Measurements from ENCODE around the gene JAML. TPM values are rescaled to one million over a fixed set of nuclear protein-coding genes. Genes with fewer than 3 reads are reported as not detected.

The JAML gene
- total and polyA plus RNA-seq, 2 of the 13 experiments (the other 11 are each of a cell fraction or from before 2014, with no cell fraction given): 2.0 to 3.3 TPM

DNA sequence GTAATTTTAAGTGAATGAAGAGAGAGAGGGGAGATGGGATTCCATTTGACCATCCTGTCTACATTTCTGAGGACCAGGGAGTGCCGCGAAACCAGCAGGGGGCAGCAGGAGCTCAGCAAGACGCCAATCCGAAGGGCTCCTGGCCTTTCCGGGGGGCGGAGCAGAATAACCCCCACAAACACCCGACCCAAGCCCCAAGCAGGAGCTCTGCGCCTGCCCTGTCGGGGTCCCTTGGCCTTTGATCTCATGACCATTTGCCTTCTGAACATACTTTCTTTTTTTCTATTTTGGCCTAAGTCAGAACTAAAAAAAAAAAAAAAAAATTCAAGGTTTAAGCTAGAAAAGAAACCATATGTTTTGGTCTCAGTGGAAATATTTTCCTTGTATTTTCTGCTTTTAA is 26.4 kb downstream of the JAML start (continued):
- TF ChIP-seq, protein P1, sequence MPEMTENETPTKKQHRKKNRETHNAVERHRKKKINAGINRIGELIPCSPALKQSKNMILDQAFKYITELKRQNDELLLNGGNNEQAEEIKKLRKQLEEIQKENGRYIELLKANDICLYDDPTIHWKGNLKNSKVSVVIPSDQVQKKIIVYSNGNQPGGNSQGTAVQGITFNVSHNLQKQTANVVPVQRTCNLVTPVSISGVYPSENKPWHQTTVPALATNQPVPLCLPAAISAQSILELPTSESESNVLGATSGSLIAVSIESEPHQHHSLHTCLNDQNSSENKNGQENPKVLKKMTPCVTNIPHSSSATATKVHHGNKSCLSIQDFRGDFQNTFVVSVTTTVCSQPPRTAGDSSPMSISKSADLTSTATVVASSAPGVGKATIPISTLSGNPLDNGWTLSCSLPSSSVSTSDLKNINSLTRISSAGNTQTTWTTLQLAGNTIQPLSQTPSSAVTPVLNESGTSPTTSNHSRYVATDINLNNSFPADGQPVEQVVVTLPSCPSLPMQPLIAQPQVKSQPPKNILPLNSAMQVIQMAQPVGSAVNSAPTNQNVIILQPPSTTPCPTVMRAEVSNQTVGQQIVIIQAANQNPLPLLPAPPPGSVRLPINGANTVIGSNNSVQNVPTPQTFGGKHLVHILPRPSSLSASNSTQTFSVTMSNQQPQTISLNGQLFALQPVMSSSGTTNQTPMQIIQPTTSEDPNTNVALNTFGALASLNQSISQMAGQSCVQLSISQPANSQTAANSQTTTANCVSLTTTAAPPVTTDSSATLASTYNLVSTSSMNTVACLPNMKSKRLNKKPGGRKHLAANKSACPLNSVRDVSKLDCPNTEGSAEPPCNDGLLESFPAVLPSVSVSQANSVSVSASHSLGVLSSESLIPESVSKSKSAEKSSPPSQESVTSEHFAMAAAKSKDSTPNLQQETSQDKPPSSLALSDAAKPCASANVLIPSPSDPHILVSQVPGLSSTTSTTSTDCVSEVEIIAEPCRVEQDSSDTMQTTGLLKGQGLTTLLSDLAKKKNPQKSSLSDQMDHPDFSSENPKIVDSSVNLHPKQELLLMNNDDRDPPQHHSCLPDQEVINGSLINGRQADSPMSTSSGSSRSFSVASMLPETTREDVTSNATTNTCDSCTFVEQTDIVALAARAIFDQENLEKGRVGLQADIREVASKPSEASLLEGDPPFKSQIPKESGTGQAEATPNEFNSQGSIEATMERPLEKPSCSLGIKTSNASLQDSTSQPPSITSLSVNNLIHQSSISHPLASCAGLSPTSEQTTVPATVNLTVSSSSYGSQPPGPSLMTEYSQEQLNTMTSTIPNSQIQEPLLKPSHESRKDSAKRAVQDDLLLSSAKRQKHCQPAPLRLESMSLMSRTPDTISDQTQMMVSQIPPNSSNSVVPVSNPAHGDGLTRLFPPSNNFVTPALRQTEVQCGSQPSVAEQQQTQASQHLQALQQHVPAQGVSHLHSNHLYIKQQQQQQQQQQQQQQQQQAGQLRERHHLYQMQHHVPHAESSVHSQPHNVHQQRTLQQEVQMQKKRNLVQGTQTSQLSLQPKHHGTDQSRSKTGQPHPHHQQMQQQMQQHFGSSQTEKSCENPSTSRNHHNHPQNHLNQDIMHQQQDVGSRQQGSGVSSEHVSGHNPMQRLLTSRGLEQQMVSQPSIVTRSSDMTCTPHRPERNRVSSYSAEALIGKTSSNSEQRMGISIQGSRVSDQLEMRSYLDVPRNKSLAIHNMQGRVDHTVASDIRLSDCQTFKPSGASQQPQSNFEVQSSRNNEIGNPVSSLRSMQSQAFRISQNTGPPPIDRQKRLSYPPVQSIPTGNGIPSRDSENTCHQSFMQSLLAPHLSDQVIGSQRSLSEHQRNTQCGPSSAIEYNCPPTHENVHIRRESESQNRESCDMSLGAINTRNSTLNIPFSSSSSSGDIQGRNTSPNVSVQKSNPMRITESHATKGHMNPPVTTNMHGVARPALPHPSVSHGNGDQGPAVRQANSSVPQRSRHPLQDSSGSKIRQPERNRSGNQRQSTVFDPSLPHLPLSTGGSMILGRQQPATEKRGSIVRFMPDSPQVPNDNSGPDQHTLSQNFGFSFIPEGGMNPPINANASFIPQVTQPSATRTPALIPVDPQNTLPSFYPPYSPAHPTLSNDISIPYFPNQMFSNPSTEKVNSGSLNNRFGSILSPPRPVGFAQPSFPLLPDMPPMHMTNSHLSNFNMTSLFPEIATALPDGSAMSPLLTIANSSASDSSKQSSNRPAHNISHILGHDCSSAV (CRISPR knock-in tag; IDR thresholded peaks at IDR 0.05; ENCODE audit: borderline replicate concordance): no peak
- TF ChIP-seq, protein P2, sequence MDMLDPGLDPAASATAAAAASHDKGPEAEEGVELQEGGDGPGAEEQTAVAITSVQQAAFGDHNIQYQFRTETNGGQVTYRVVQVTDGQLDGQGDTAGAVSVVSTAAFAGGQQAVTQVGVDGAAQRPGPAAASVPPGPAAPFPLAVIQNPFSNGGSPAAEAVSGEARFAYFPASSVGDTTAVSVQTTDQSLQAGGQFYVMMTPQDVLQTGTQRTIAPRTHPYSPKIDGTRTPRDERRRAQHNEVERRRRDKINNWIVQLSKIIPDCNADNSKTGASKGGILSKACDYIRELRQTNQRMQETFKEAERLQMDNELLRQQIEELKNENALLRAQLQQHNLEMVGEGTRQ (IDR thresholded peaks at IDR 0.05; ENCODE audit: low read depth, low read length): no peak
- TF ChIP-seq, protein P2 (CRISPR knock-in tag; IDR thresholded peaks at IDR 0.05; ENCODE audit: borderline replicate concordance): no peak
- TF ChIP-seq, protein P3, sequence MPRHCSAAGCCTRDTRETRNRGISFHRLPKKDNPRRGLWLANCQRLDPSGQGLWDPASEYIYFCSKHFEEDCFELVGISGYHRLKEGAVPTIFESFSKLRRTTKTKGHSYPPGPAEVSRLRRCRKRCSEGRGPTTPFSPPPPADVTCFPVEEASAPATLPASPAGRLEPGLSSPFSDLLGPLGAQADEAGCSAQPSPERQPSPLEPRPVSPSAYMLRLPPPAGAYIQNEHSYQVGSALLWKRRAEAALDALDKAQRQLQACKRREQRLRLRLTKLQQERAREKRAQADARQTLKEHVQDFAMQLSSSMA (CRISPR knock-in tag; IDR thresholded peaks at IDR 0.05): no peak
- TF ChIP-seq, protein P4, sequence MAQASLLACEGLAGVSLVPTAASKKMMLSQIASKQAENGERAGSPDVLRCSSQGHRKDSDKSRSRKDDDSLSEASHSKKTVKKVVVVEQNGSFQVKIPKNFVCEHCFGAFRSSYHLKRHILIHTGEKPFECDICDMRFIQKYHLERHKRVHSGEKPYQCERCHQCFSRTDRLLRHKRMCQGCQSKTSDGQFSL (CRISPR knock-in tag; IDR thresholded peaks at IDR 0.05): peak; percentile 66; the same call in 1 of the 2 replicates
- no peak for TF ChIP-seq SMAD3 (CRISPR knock-in tag; IDR thresholded peaks at IDR 0.05)
- TF ChIP-seq TBL1XR1 (IDR thresholded peaks at IDR 0.05; ENCODE audit: borderline replicate concordance, low read length, partially characterized antibody): no peak
- TF ChIP-seq, protein P5, sequence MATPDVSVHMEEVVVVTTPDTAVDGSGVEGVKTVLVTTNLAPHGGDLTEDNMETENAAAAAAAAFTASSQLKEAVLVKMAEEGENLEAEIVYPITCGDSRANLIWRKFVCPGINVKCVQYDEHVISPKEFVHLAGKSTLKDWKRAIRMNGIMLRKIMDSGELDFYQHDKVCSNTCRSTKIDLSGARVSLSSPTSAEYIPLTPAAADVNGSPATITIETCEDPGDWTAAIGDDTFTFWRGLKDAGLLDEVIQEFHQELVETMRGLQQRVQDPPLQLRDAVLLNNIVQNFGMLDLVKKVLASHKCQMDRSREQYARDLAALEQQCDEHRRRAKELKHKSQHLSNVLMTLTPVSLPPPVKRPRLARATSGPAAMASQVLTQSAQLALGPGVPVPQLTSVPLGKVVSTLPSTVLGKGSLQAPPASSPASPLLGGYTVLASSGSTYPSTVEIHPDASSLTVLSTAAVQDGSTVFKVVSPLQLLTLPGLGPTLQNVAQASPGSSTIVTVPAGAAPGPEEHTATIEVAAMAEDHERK (CRISPR knock-in tag; IDR thresholded peaks at IDR 0.05; ENCODE audit: low read depth): no peak
- TF ChIP-seq, protein P6, sequence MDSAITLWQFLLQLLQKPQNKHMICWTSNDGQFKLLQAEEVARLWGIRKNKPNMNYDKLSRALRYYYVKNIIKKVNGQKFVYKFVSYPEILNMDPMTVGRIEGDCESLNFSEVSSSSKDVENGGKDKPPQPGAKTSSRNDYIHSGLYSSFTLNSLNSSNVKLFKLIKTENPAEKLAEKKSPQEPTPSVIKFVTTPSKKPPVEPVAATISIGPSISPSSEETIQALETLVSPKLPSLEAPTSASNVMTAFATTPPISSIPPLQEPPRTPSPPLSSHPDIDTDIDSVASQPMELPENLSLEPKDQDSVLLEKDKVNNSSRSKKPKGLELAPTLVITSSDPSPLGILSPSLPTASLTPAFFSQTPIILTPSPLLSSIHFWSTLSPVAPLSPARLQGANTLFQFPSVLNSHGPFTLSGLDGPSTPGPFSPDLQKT (CRISPR knock-in tag; IDR thresholded peaks at IDR 0.05; ENCODE audit: borderline replicate concordance): no peak
- no peak for TF ChIP-seq ZNF790 (CRISPR knock-in tag; IDR thresholded peaks at IDR 0.05; ENCODE audit: borderline replicate concordance)
- TF ChIP-seq, protein P7, sequence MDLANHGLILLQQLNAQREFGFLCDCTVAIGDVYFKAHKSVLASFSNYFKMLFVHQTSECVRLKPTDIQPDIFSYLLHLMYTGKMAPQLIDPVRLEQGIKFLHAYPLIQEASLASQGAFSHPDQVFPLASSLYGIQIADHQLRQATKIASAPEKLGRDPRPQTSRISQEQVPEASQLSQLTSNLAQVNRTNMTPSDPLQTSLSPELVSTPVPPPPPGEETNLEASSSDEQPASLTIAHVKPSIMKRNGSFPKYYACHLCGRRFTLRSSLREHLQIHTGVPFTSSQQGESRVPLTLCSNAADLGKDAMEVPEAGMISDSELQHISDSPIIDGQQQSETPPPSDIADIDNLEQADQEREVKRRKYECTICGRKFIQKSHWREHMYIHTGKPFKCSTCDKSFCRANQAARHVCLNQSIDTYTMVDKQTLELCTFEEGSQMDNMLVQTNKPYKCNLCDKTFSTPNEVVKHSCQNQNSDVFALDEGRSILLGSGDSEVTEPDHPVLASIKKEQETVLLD (CRISPR knock-in tag; IDR thresholded peaks at IDR 0.05; ENCODE audit: low read depth): no peak
- no peak for TF ChIP-seq KDM4B (CRISPR knock-in tag; IDR thresholded peaks at IDR 0.05)
- no peak for TF ChIP-seq SSRP1 (CRISPR knock-in tag; IDR thresholded peaks at IDR 0.05)
- no peak for TF ChIP-seq DNMT1 (CRISPR knock-in tag; IDR thresholded peaks at IDR 0.05)
